HEK293 (cell line): Measurements from ENCODE around the gene RACK1.

ENCODE experiments used
- CTCF ChIP-seq: fragments of 450-650 bp; formaldehyde crosslinking; IDR thresholded peaks from 2 replicates; pipeline ENCODE4 v1.5.1; 2016; ENCODE audit warnings: missing biosample characterization, missing genetic modification characterization
- GLI2 ChIP-seq: fragments of 450-650 bp; formaldehyde crosslinking; IDR thresholded peaks from 2 replicates; pipeline ENCODE4; 2017; ENCODE audit warnings: missing biosample characterization, missing genetic modification characterization, low read depth, borderline replicate concordance
- MZF1 ChIP-seq: fragments of 450-650 bp; formaldehyde crosslinking; IDR thresholded peaks from 2 replicates; pipeline ENCODE4 v1.5.1; 2017; ENCODE audit warnings: missing biosample characterization, missing genetic modification characterization, borderline replicate concordance
- WT1 ChIP-seq: fragments of 450-650 bp; formaldehyde crosslinking; IDR thresholded peaks from 2 replicates; pipeline ENCODE4 v1.5.1; 2016; ENCODE audit warnings: missing biosample characterization, missing genetic modification characterization
- YY1 ChIP-seq: fragments of 450-650 bp; formaldehyde crosslinking; IDR thresholded peaks from 2 replicates; pipeline ENCODE4 v1.5.1; 2018; ENCODE audit warnings: missing biosample characterization, missing genetic modification characterization
- ZBTB17 ChIP-seq: fragments of 450-650 bp; formaldehyde crosslinking; IDR thresholded peaks from 2 replicates; pipeline ENCODE4 v1.5.1; 2016; ENCODE audit warnings: missing biosample characterization, missing genetic modification characterization
- ZBTB8A ChIP-seq: fragments of 450-650 bp; formaldehyde crosslinking; IDR thresholded peaks from 2 replicates; pipeline ENCODE4 v1.5.1; 2016; ENCODE audit warnings: missing biosample characterization, missing genetic modification characterization
- ZFP37 ChIP-seq: fragments of 450-650 bp; formaldehyde crosslinking; IDR thresholded peaks from 2 replicates; pipeline ENCODE4 v1.5.1; 2016; ENCODE audit warnings: missing biosample characterization, missing genetic modification characterization
- ZIC2 ChIP-seq: fragments of 450-650 bp; formaldehyde crosslinking; IDR thresholded peaks from 2 replicates; pipeline ENCODE4 v1.5.1; 2016; ENCODE audit warnings: missing biosample characterization, missing genetic modification characterization
- ZNF121 ChIP-seq: fragments of 450-650 bp; formaldehyde crosslinking; IDR thresholded peaks from 2 replicates; pipeline ENCODE4 v1.5.1; 2016; ENCODE audit warnings: missing biosample characterization, missing genetic modification characterization
- ZNF148 ChIP-seq: fragments of 450-650 bp; formaldehyde crosslinking; IDR thresholded peaks from 2 replicates; pipeline ENCODE4 v1.5.0; 2017; ENCODE audit warnings: missing biosample characterization, missing genetic modification characterization, borderline replicate concordance
- ZNF155 ChIP-seq: fragments of 450-650 bp; formaldehyde crosslinking; IDR thresholded peaks from 2 replicates; pipeline ENCODE4 v1.5.1; 2016; ENCODE audit warnings: missing biosample characterization, missing genetic modification characterization
- ZNF221 ChIP-seq: fragments of 450-650 bp; formaldehyde crosslinking; IDR thresholded peaks from 2 replicates; pipeline ENCODE4 v1.5.1; 2017; ENCODE audit warnings: missing biosample characterization, missing genetic modification characterization, borderline replicate concordance
- ZNF23 ChIP-seq: fragments of 450-650 bp; formaldehyde crosslinking; IDR thresholded peaks from 2 replicates; pipeline ENCODE4 v1.5.1; 2016; ENCODE audit warnings: missing biosample characterization, missing genetic modification characterization, borderline replicate concordance
- ZNF26 ChIP-seq: fragments of 450-650 bp; formaldehyde crosslinking; IDR thresholded peaks from 2 replicates; pipeline ENCODE4 v1.5.1; 2016; ENCODE audit warnings: missing biosample characterization, missing genetic modification characterization
- ZNF280C ChIP-seq: fragments of 450-650 bp; formaldehyde crosslinking; IDR thresholded peaks from 2 replicates; pipeline ENCODE4 v1.5.1; 2016; ENCODE audit warnings: missing biosample characterization, missing genetic modification characterization
- ZNF37A ChIP-seq: fragments of 450-650 bp; IDR thresholded peaks from 2 replicates; pipeline ENCODE4 v1.5.1; 2018; ENCODE audit warnings: missing biosample characterization, missing genetic modification characterization
- ZNF394 ChIP-seq: fragments of 450-650 bp; formaldehyde crosslinking; IDR thresholded peaks from 2 replicates; pipeline ENCODE4 v1.5.1; 2016; ENCODE audit warnings: missing biosample characterization, missing genetic modification characterization, mild to moderate bottlenecking, moderate library complexity, borderline replicate concordance
- ZNF398 ChIP-seq: fragments of 450-650 bp; formaldehyde crosslinking; IDR thresholded peaks from 2 replicates; pipeline ENCODE4 v1.5.1; 2017; ENCODE audit warnings: missing biosample characterization, missing genetic modification characterization
- ZNF48 ChIP-seq: fragments of 450-650 bp; formaldehyde crosslinking; IDR thresholded peaks from 2 replicates; pipeline ENCODE4 v1.5.1; 2016; ENCODE audit warnings: missing biosample characterization, missing genetic modification characterization
- ZNF514 ChIP-seq: fragments of 450-650 bp; formaldehyde crosslinking; IDR thresholded peaks from 2 replicates; pipeline ENCODE4 v1.5.1; 2016; ENCODE audit warnings: missing biosample characterization, missing genetic modification characterization
- ZNF555 ChIP-seq: fragments of 450-650 bp; formaldehyde crosslinking; conservative IDR thresholded peaks from 2 replicates; pipeline ENCODE4 v1.5.1; 2017; ENCODE audit warnings: missing biosample characterization, mild to moderate bottlenecking, missing genetic modification characterization, inconsistent platforms
- ZNF558 ChIP-seq: fragments of 450-650 bp; formaldehyde crosslinking; IDR thresholded peaks from 2 replicates; pipeline ENCODE4 v1.5.1; 2016; ENCODE audit warnings: missing biosample characterization, missing genetic modification characterization
- ZNF629 ChIP-seq: fragments of 450-650 bp; formaldehyde crosslinking; IDR thresholded peaks from 2 replicates; pipeline ENCODE4 v1.5.1; 2017; ENCODE audit warnings: missing biosample characterization, missing genetic modification characterization
- ZNF658 ChIP-seq: fragments of 450-650 bp; formaldehyde crosslinking; IDR thresholded peaks from 2 replicates; pipeline ENCODE4; 2016; ENCODE audit warnings: missing biosample characterization, missing genetic modification characterization
- ZNF677 ChIP-seq: fragments of 450-650 bp; IDR thresholded peaks from 2 replicates; pipeline ENCODE4 v1.5.0; 2018; ENCODE audit warnings: missing biosample characterization, mild to moderate bottlenecking, missing genetic modification characterization, moderate library complexity
- ZNF76 ChIP-seq: fragments of 450-650 bp; formaldehyde crosslinking; IDR thresholded peaks from 2 replicates; pipeline ENCODE4; 2016; ENCODE audit warnings: low read depth, missing biosample characterization, missing genetic modification characterization, borderline replicate concordance

Gene RACK1

GRCh38 chr5:181190711-181191525 lies 52.8 kb downstream of the RACK1 start (continued):
- TF ChIP-seq MZF1, result no peak
- no peak for TF ChIP-seq ZNF148
- no peak for TF ChIP-seq ZNF658 (tag by site-specific recombination)
- peak; percentile 74 for TF ChIP-seq CTCF
- TF ChIP-seq ZNF677 (tag by site-specific recombination), result no peak
- no peak for TF ChIP-seq ZNF155 (tag by site-specific recombination)
- TF ChIP-seq ZNF394 (tag by site-specific recombination), result no peak
- no peak; the same call in 1 of the 2 replicates for TF ChIP-seq ZBTB17 (tag by site-specific recombination)
- TF ChIP-seq ZNF558 (tag by site-specific recombination), result no peak
- TF ChIP-seq ZFP37 (tag by site-specific recombination), result peak; percentile 79; the same call in 1 of the 2 replicates
- no peak for TF ChIP-seq YY1 (tag by site-specific recombination)
- TF ChIP-seq ZNF280C (tag by site-specific recombination), result no peak
- no peak for TF ChIP-seq ZBTB8A (tag by site-specific recombination)
- TF ChIP-seq ZNF48, result no peak
- TF ChIP-seq ZNF514, result no peak
- no peak for TF ChIP-seq GLI2 (tag by site-specific recombination)
- TF ChIP-seq ZNF76 (tag by site-specific recombination), result peak; percentile 86
- no peak for TF ChIP-seq ZNF26 (tag by site-specific recombination)
- peak; percentile 64 for TF ChIP-seq ZIC2
- TF ChIP-seq ZNF221 (tag by site-specific recombination), result no peak
- no peak for TF ChIP-seq ZNF629 (tag by site-specific recombination)
- TF ChIP-seq ZNF398, result peak; percentile 13; the same call in 1 of the 2 replicates
- TF ChIP-seq ZNF555 (tag by site-specific recombination), result no peak
- TF ChIP-seq ZNF37A, result no peak
- TF ChIP-seq ZNF23 (tag by site-specific recombination), result no peak
- TF ChIP-seq WT1 (tag by site-specific recombination), result no peak; the same call in 1 of the 2 replicates
- TF ChIP-seq ZNF121 (tag by site-specific recombination), result no peak
